WTC11 (cell line): ENCODE results near the gene TM7SF3.

ENCODE experiments used
- ATF6 ChIP-seq: sonication (generic); formaldehyde crosslinking; IDR thresholded peaks from 2 replicates; pipeline ENCODE4 v1.8.1; 2023; ENCODE audit warnings: mild to moderate bottlenecking, missing genetic modification reagents
- CBFB ChIP-seq: sonication (generic); formaldehyde crosslinking; IDR thresholded peaks from 2 replicates; pipeline ENCODE4 v1.8.1; 2022; ENCODE audit warnings: mild to moderate bottlenecking, low read depth, missing genetic modification reagents
- CTCF ChIP-seq: fragments of 200-600 bp; IDR thresholded peaks from 2 replicates; pipeline ENCODE4 v1.8.0; 2022; ENCODE audit warnings: antibody characterized with exemption
- E2F5 ChIP-seq: sonication (generic); formaldehyde crosslinking; IDR thresholded peaks from 2 replicates; pipeline ENCODE4 v1.8.1; 2022; ENCODE audit warnings: mild to moderate bottlenecking, moderate library complexity, missing genetic modification reagents
- FOXK1 ChIP-seq: sonication (generic); formaldehyde crosslinking; IDR thresholded peaks from 2 replicates; pipeline ENCODE4 v1.8.0; 2022; ENCODE audit warnings: mild to moderate bottlenecking, moderate library complexity, missing genetic modification reagents
- RELA ChIP-seq: sonication (generic); formaldehyde crosslinking; IDR thresholded peaks from 2 replicates; pipeline ENCODE4 v1.8.1; 2022; ENCODE audit warnings: missing genetic modification reagents, mild to moderate bottlenecking, borderline replicate concordance
- TEAD4 ChIP-seq: sonication (generic); formaldehyde crosslinking; IDR thresholded peaks from 2 replicates; pipeline ENCODE4 v1.8.0; 2022; ENCODE audit warnings: mild to moderate bottlenecking, missing genetic modification reagents
- ZBTB43 ChIP-seq: sonication (generic); formaldehyde crosslinking; IDR thresholded peaks from 2 replicates; pipeline ENCODE4 v1.8.1; 2023; ENCODE audit warnings: mild to moderate bottlenecking, missing genetic modification reagents
- ZNF121 ChIP-seq: sonication (generic); formaldehyde crosslinking; IDR thresholded peaks from 2 replicates; pipeline ENCODE4 v1.8.0; 2023; ENCODE audit warnings: missing genetic modification reagents
- ZNF263 ChIP-seq: sonication (generic); formaldehyde crosslinking; IDR thresholded peaks from 2 replicates; pipeline ENCODE4 v1.8.1; 2022; ENCODE audit warnings: low read depth, mild to moderate bottlenecking, moderate library complexity, missing genetic modification reagents
- ZNF532 ChIP-seq: fragments of 250-450 bp; sonication (Bioruptor Pico); IDR thresholded peaks from 2 replicates; pipeline ENCODE4 v1.9.0; 2021; ENCODE audit warnings: mild to moderate bottlenecking, borderline replicate concordance

GRCh38 chr12:27000961-27001360, 13.2 kb downstream of the TM7SF3 start:
- TF ChIP-seq ATF6 = no peak
- TF ChIP-seq CTCF = no peak
- no peak for TF ChIP-seq ZBTB43 (CRISPR knock-in tag)
- TF ChIP-seq ZNF121 = no peak
- no peak for TF ChIP-seq TEAD4 (CRISPR knock-in tag)
- TF ChIP-seq CBFB (CRISPR knock-in tag) = no peak
- no peak for TF ChIP-seq ZNF532 (CRISPR knock-in tag)
- TF ChIP-seq RELA (CRISPR knock-in tag) = no peak
- no peak for TF ChIP-seq FOXK1 (CRISPR knock-in tag)
- TF ChIP-seq E2F5 (CRISPR knock-in tag) = no peak
- TF ChIP-seq ZNF263 = no peak
